HL-60 (cell line): Measurements from ENCODE around the gene CCDC24.

ENCODE experiments used
- CTCF ChIP-seq: IDR thresholded peaks from one replicate; pipeline ENCODE4 v1.5.1; 2011; ENCODE audit warnings: low read length, control low read depth, inconsistent platforms; ENCODE audit not compliant: insufficient read depth
- GABPA ChIP-seq: IDR thresholded peaks from 2 replicates; pipeline ENCODE4 v1.6.1; 2012; ENCODE audit warnings: low read depth
- POLR2AphosphoS5 ChIP-seq: IDR thresholded peaks from 2 replicates; pipeline ENCODE4 v1.6.1; 2012; ENCODE audit warnings: low read depth
- REST ChIP-seq: IDR thresholded peaks from 2 replicates; pipeline ENCODE4 v1.6.1; 2012; ENCODE audit warnings: low read depth; ENCODE audit not compliant: insufficient replicate concordance
- SPI1 ChIP-seq: IDR thresholded peaks from 2 replicates; pipeline ENCODE4 v1.6.1; 2012; ENCODE audit warnings: low read depth, mild to moderate bottlenecking, borderline replicate concordance

- TF ChIP-seq CTCF (no peak), POLR2AphosphoS5 (no peak), REST (no peak), SPI1 (no peak), GABPA (no peak)
Observed at GRCh38 chr1:43957407-43958040, 33.9 kb upstream of the CCDC24 start.
